PFSK-1 (cell line): ENCODE measurements around the gene MFSD8.

Source experiments
- FOXP2 ChIP-seq: optimal IDR thresholded peaks from 2 replicates; pipeline ENCODE3; 2011; ENCODE audit warnings: borderline replicate concordance, control low read depth, inconsistent platforms; ENCODE audit not compliant: insufficient read depth; ENCODE audit errors: extremely low read length, extremely low read depth
- POLR2AphosphoS5 ChIP-seq: IDR thresholded peaks from 2 replicates; pipeline ENCODE4 v1.6.1; 2012; ENCODE audit warnings: low read depth, mild to moderate bottlenecking, control low read depth, low read length, moderate library complexity
- REST ChIP-seq, 2 experiments: IDR thresholded peaks; 2 replicates each; pipeline versions ENCODE4 v1.6.1 to v1.8.0; 2011 to 2012; ENCODE audit warnings: low read depth in 2 of 2, low read length in 2 of 2, control low read depth in 1 of 2, inconsistent platforms in 1 of 2, mild to moderate bottlenecking in 1 of 2, moderate library complexity in 1 of 2; ENCODE audit not compliant: insufficient read depth in 1 of 2
- SIN3A ChIP-seq: IDR thresholded peaks from 2 replicates; pipeline ENCODE4 v1.6.1; 2012; ENCODE audit warnings: mild to moderate bottlenecking, low read length, moderate library complexity, borderline replicate concordance; ENCODE audit not compliant: insufficient read depth
- TAF1 ChIP-seq: IDR thresholded peaks from 2 replicates; pipeline ENCODE4 v1.6.1; 2012; ENCODE audit warnings: low read length, control low read depth, borderline replicate concordance; ENCODE audit not compliant: insufficient read depth

The MFSD8 gene

GRCh38 chr4:127959794-127960193 is 5.2 kb downstream of the MFSD8 start:
- TF ChIP-seq FOXP2 = no peak
- no peak for TF ChIP-seq TAF1
- no peak for TF ChIP-seq REST (IDR thresholded peaks at IDR 0.05; ENCODE audit: insufficient read depth in 1 of 2, low read depth in 2 of 2, low read length in 2 of 2)
- no peak for TF ChIP-seq SIN3A

- TF ChIP-seq TAF1 (no peak), REST (IDR thresholded peaks at IDR 0.05; ENCODE audit: insufficient read depth in 1 of 2, low read depth in 2 of 2, low read length in 2 of 2) (no peak), FOXP2 (no peak), POLR2AphosphoS5 (no peak), SIN3A (no peak)
Observed at GRCh38 chr4:127957105-127957504, 7.9 kb downstream of the MFSD8 start.

GRCh38 chr4:127936974-127937373 is 28.0 kb downstream of the MFSD8 start:
- no peak for TF ChIP-seq TAF1
- TF ChIP-seq FOXP2 = no peak
- TF ChIP-seq REST (IDR thresholded peaks at IDR 0.05; ENCODE audit: insufficient read depth in 1 of 2, low read depth in 2 of 2, low read length in 2 of 2) = no peak

GRCh38 chr4:127930175-127930574 is 34.8 kb downstream of the MFSD8 start:
- TF ChIP-seq POLR2AphosphoS5 (no peak), SIN3A (no peak), FOXP2 (no peak), REST (IDR thresholded peaks at IDR 0.05; ENCODE audit: insufficient read depth in 1 of 2, low read depth in 2 of 2, low read length in 2 of 2) (no peak), TAF1 (no peak)

GRCh38 chr4:127922226-127922625 is 42.7 kb downstream of the MFSD8 start:
- no peak for TF ChIP-seq FOXP2
- TF ChIP-seq TAF1 = no peak
- no peak for TF ChIP-seq REST (IDR thresholded peaks at IDR 0.05; ENCODE audit: insufficient read depth in 1 of 2, low read depth in 2 of 2, low read length in 2 of 2)
- TF ChIP-seq SIN3A = no peak
- no peak for TF ChIP-seq POLR2AphosphoS5
